Astrocyte of the spinal cord (primary cell): ENCODE results near the gene STARD5.

Experiments
- DNase-seq: peaks from one replicate; pipeline ENCODE4 v3.0.0; 2011; ENCODE audit warnings: low read depth, low spot score
- H3K4me3 ChIP-seq: 2 replicates; pipeline ENCODE4 v1.5.1; 2011; ENCODE audit warnings: low read depth, mild to moderate bottlenecking, low read length, moderate library complexity
- in situ Hi-C: cut with HindIII; loops from 2 replicates; pipeline ENCODE4 v1.10.0; 2017; ENCODE audit warnings: low sequenced_read_pairs
- TF ChIP-seq, protein P1 (sequence below): IDR thresholded peaks from 2 replicates; pipeline ENCODE4 v1.5.1; 2012; ENCODE audit warnings: low read depth, mild to moderate bottlenecking, low read length, inconsistent platforms

The STARD5 gene

DNA sequence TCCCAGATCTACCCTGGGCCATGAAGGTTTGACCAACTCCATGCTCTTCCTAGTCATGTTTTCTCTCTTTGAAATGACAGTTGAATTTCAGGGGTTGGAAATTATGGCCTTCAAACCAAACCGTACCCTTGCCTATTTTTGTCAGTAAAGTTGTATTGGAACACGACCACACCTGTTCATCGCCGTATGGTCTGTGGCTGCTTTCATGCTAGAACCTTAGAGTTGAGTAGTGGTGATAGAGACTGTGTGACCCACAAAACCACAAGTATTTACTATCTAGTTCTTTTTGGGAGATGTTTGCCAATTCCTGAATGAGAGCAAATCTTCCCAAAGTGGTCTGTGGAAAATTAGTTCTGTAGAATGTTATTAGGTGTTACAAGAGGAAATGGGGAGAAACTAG, 24.0 kb upstream of the STARD5 start:
- in situ Hi-C loops: no loop called here
- no peak for DNase-seq
- no peak overlapping the region for H3K4me3 ChIP-seq
- TF ChIP-seq, protein P1, sequence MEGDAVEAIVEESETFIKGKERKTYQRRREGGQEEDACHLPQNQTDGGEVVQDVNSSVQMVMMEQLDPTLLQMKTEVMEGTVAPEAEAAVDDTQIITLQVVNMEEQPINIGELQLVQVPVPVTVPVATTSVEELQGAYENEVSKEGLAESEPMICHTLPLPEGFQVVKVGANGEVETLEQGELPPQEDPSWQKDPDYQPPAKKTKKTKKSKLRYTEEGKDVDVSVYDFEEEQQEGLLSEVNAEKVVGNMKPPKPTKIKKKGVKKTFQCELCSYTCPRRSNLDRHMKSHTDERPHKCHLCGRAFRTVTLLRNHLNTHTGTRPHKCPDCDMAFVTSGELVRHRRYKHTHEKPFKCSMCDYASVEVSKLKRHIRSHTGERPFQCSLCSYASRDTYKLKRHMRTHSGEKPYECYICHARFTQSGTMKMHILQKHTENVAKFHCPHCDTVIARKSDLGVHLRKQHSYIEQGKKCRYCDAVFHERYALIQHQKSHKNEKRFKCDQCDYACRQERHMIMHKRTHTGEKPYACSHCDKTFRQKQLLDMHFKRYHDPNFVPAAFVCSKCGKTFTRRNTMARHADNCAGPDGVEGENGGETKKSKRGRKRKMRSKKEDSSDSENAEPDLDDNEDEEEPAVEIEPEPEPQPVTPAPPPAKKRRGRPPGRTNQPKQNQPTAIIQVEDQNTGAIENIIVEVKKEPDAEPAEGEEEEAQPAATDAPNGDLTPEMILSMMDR: no peak

GRCh38 chr15:81346611-81347010, 22.7 kb upstream of the STARD5 start:
- no peak overlapping the region for H3K4me3 ChIP-seq
- in situ Hi-C loops: no loop called here
- TF ChIP-seq, protein P1: no peak
- DNase-seq: no peak

GRCh38 chr15:81343371-81343770, 19.4 kb upstream of the STARD5 start:
- H3K4me3 ChIP-seq: no peak overlapping the region
- in situ Hi-C loops: no loop called here
- TF ChIP-seq, protein P1: no peak
- no peak for DNase-seq

DNA sequence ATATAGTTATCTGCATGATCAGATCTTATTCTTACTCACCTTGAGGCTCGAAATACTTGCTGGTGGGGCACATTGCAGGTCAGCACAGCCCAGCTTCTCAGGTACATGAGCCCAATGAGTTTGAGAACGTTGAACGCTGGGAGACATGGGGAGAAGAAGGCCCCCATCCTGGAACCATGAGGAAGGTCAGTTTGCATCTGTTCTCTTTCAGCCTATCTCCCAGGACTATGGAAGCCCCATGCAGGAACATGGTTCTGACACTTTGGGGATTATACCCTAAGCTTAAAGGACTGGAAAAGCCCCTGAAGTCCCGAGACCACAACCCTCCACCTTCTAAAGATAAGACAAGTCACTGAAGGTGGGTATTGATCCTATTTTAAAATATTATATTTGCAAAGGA, 17.4 kb upstream of the STARD5 start:
- TF ChIP-seq, protein P1: no peak

GRCh38 chr15:81339851-81340250, 15.9 kb upstream of the STARD5 start:
- TF ChIP-seq, protein P1: no peak
- in situ Hi-C loops: no loop called here
- DNase-seq: no peak
- no peak overlapping the region for H3K4me3 ChIP-seq

More for the DNA sequence above, 17.4 kb upstream of the STARD5 start:
- DNase-seq: no peak
- in situ Hi-C loops: no loop called here
- H3K4me3 ChIP-seq: no peak overlapping the region

- no peak for DNase-seq
- in situ Hi-C loops: no loop called here
- TF ChIP-seq, protein P1: no peak
- H3K4me3 ChIP-seq: no peak overlapping the region
Observed at GRCh38 chr15:81339321-81339720, 15.4 kb upstream of the STARD5 start.
